ENCODE measurements around the gene IFFO2.

DNA sequence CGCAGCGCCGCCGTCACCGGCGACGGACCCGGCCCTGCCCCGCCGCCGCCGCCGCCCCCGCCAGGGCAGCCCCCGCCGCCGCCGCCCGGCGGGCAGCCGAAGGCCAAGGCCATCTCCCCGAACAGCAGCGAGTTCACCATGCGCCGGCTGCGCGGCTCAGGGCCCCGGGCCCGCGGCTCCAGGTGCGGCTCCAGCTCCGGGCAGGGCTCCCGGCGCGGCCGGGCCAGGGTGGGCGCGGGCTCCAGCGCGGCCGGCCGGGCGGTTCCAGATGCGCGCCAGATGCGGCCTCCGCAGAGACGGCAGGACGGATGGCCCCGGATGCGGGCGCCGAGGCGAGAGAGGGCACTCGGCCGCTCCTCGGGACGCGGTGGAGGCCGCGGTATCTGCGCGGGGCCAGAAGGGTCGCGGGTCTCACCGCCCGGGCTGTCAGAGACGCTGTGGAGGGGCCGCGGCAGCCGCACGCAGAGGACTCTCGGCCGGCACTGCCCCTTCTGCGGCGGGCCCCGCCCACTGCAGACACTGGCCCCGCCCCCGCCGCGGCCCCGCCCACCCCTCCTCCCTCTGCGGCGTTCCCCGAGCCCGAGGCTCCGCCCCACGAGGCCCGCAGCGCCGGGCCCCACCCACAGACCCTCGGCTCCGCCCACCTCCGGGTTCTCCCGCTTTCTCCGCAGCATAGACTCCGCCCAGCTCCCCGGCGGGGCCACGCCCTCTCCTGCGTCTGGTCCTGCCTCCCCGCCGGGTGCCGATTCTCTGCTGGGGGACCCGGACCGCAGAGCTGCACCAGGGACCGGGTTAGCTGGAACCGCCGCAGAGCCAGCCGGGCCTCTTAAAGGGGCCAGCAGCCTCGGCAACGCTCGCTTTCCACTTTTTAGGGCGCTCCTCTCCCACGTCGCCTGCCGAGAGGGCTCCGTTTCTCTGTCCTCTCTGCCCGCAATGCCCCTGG lies at the start of gene IFFO2:
- TF ChIP-seq POLR2AphosphoS5 (IDR thresholded peaks at IDR 0.05; ENCODE audit: low read depth, low read length), result peak; percentile 73
- TF ChIP-seq POLR2A (IDR thresholded peaks at IDR 0.05; ENCODE audit: low read depth, low read length), result peak; percentile 58; the same call in 1 of the 2 replicates
- TF ChIP-seq TAF1 (IDR thresholded peaks at IDR 0.05; ENCODE audit: low read depth, low read length), result peak; percentile 49; the same call in 1 of the 2 replicates
- no peak for TF ChIP-seq SPI1 (IDR thresholded peaks at IDR 0.05; ENCODE audit: low read depth, low read length)

Data from GM12891 (cell line).